GM23248 (cell line): ENCODE measurements around the gene BCR. TPM values are rescaled to one million over a fixed set of nuclear protein-coding genes. Genes with fewer than 3 reads are reported as not detected.

Source experiments
- DNase-seq: peaks from one replicate; pipeline ENCODE4 v3.0.0-alpha.2; 2015
- H2AFZ ChIP-seq: fragments of 200-600 bp; sonication (generic); 2 replicates; pipeline ENCODE4 v1.6.1; 2016; ENCODE audit warnings: antibody characterized with exemption
- H3F3A ChIP-seq: fragments of 200-600 bp; sonication (generic); 2 replicates; pipeline ENCODE4 v1.6.1; 2016; ENCODE audit warnings: mild to moderate bottlenecking, antibody characterized with exemption, mixed run types; ENCODE audit not compliant: insufficient read depth
- H3K27ac ChIP-seq: fragments of 200-600 bp; sonication (generic); 2 replicates; pipeline ENCODE4 v1.5.1; 2016; ENCODE audit warnings: mild to moderate bottlenecking
- H3K27me3 ChIP-seq: fragments of 200-600 bp; sonication (generic); replicated peaks from 2 replicates; pipeline ENCODE4 v1.6.1; 2016; ENCODE audit warnings: mild to moderate bottlenecking; ENCODE audit not compliant: insufficient read depth
- H3K36me3 ChIP-seq: fragments of 200-600 bp; sonication (generic); 2 replicates; pipeline ENCODE4 v1.6.1; 2016; ENCODE audit warnings: low read depth, mild to moderate bottlenecking
- H3K4me1 ChIP-seq: fragments of 200-600 bp; sonication (generic); 2 replicates; pipeline ENCODE4 v1.6.1; 2016; ENCODE audit warnings: mild to moderate bottlenecking; ENCODE audit not compliant: insufficient read depth
- H3K4me2 ChIP-seq: fragments of 200-600 bp; sonication (generic); one replicate; pipeline ENCODE4 v1.6.1; 2016; ENCODE audit warnings: mild to moderate bottlenecking; ENCODE audit not compliant: unreplicated experiment
- H3K4me3 ChIP-seq: fragments of 200-600 bp; sonication (generic); 2 replicates; pipeline ENCODE4 v1.5.1; 2016; ENCODE audit warnings: mild to moderate bottlenecking
- H3K79me2 ChIP-seq: fragments of 200-600 bp; sonication (generic); 2 replicates; pipeline ENCODE4 v1.6.1; 2016; ENCODE audit warnings: mild to moderate bottlenecking; ENCODE audit not compliant: insufficient read depth
- H3K9ac ChIP-seq: fragments of 200-600 bp; sonication (generic); 2 replicates; pipeline ENCODE4 v1.6.1; 2016; ENCODE audit warnings: mild to moderate bottlenecking
- H3K9me2 ChIP-seq: fragments of 200-600 bp; sonication (generic); 2 replicates; pipeline ENCODE4 v1.6.1; 2016; ENCODE audit warnings: mixed run types, mild to moderate bottlenecking, moderate library complexity; ENCODE audit not compliant: insufficient read depth
- H3K9me3 ChIP-seq: fragments of 200-600 bp; sonication (generic); one replicate; pipeline ENCODE4 v1.6.1; 2017; ENCODE audit warnings: low read depth
- H4K20me1 ChIP-seq: fragments of 200-600 bp; sonication (generic); 2 replicates; pipeline ENCODE4 v1.6.0; 2016; ENCODE audit not compliant: insufficient read depth
- EZH2 ChIP-seq: fragments of 200-600 bp; sonication (generic); IDR thresholded peaks from 2 replicates; pipeline ENCODE4 v1.6.1; 2018; ENCODE audit warnings: antibody characterized with exemption, mild to moderate bottlenecking; ENCODE audit not compliant: insufficient read depth, poor library complexity, severe bottlenecking
- EZH2phosphoT487 ChIP-seq: fragments of 200-600 bp; sonication (generic); IDR thresholded peaks from 2 replicates; pipeline ENCODE4 v1.6.1; 2018; ENCODE audit warnings: antibody characterized with exemption, moderate library complexity, mild to moderate bottlenecking, low read depth; ENCODE audit not compliant: insufficient read depth
- WGBS, 2 experiments: methylation state at CpG; one replicate each; pipeline ENCODE4 v1.1.6; 2015 to 2017; ENCODE audit warnings: low lambda C conversion rate in 2 of 2, low coverage in 1 of 2; ENCODE audit errors: missing lambda C conversion rate in 2 of 2; 5-methylcytosine and 5-hydroxymethylcytosine counted together
- in situ Hi-C: fragments of 300-500 bp; cut with MboI; formaldehyde crosslinking; loops from 2 replicates; pipeline ENCODE4 v1.15.0; 2020
- polyA plus RNA-seq: library from polyadenylated mRNA; unstranded; fragments of >200 nt; fragmentation: Nextera tagmentation; extraction: Ambion mirVana; gene quantifications from 2 replicates; pipeline ENCODE4 v1.2.1, GENCODE V29; 2016
- total RNA-seq: library from RNA; depleted of rRNA; stranded (reverse); fragments of >200 nt; shearing (Covaris generic); gene quantifications from 2 replicates; pipeline ENCODE4 v1.2.3, GENCODE V29; 2014

The BCR gene
- total and polyA plus RNA-seq, 2 experiments from 2014 or later = 4.7 to 30.0 TPM

- H3K4me3 ChIP-seq = no peak overlapping the region
- no peaks in the 10 kb centered on the region for H4K20me1 ChIP-seq
- H3K9me2 ChIP-seq = no peaks in the 10 kb centered on the region
- in situ Hi-C loops = no loop called here
- H3K36me3 ChIP-seq = no peaks in the 10 kb centered on the region
- peak overlapping the region; percentile 48 for H3K4me2 ChIP-seq
- peak; percentile 81 for DNase-seq
- H3K27me3 ChIP-seq = no peaks in the 10 kb centered on the region
- no peak overlapping the region for H3K27ac ChIP-seq
- peaks cover 25% of the 10 kb centered on the region for H3K4me1 ChIP-seq
- peaks cover 4% of the 10 kb centered on the region; the same call in 1 of the 2 replicates for H3F3A ChIP-seq
- no peak overlapping the region for H2AFZ ChIP-seq
- TF ChIP-seq EZH2 (no peak), EZH2phosphoT487 (no peak)
- WGBS, 2 experiments = 45 to 49% methylated on average over 8 to 10 of the region's 10 CpGs
- 0 out of 2 replicates have a peak overlapping the region, but pooled peaks have one; percentile 12 for H3K9ac ChIP-seq
- no peaks in the 10 kb centered on the region for H3K9me3 ChIP-seq
- H3K79me2 ChIP-seq = peaks cover 99% of the 10 kb centered on the region
These were observed 53.6 kb downstream of the BCR start for GRCh38 chr22:23233752-23234408.

DNA sequence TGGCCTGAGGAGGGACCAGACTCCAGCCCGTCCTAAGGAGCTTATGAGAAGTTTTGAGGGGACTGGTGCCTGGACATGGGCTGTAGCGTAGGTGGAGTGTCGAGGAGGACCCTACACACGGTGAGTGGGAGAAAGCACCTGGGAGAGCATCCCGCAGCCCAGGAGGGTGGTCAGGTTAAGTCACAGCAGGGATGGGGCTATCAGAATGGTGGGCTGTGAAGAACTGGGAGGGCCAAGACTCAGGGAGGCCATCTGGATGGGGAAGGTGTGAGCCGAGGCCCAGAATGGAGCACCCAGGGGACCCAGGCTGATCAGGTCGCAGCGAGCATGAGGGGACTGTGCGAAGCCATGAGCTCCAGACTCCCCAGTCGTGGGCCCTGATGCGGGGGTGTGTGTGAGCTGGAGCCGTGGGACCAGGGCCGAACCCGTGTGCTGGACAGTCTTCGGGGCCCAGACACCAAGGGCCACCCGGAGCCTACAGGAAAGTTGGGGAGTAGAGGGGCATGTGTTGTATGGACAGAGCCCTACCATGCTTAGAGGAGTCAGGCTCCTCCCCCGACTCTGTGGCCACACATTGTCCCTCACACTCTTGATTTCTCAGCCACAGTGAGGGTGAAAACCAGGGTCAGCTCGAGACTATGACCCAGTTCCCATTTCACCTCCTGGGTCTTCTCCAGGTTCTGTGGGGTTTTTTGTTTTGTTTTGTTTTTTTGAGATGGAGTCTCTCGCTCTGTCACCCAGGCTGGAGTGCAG lies 54.3 kb downstream of the BCR start:
- Histone ChIP-seq H4K20me1 (no peaks in the 10 kb centered on the region), H3K4me1 (peaks cover 25% of the 10 kb centered on the region), H3K27ac (no peak overlapping the region), H3K9me2 (no peaks in the 10 kb centered on the region), H3K27me3 (no peaks in the 10 kb centered on the region), H3K9me3 (no peaks in the 10 kb centered on the region), H3K79me2 (peaks cover 99% of the 10 kb centered on the region), H2AFZ (no peak overlapping the region), H3K4me2 (peak overlapping the region; percentile 48), H3F3A (no peaks in the 10 kb centered on the region), H3K36me3 (no peaks in the 10 kb centered on the region), H3K4me3 (no peak overlapping the region), H3K9ac (0 out of 2 replicates have a peak overlapping the region, but pooled peaks have one; percentile 12)
- WGBS, 2 experiments = 92 to 97% methylated on average over 19 of the region's 19 CpGs
- DNase-seq = no peak
- TF ChIP-seq EZH2 = no peak
- no peak for TF ChIP-seq EZH2phosphoT487
- in situ Hi-C loops = no loop called here

DNA sequence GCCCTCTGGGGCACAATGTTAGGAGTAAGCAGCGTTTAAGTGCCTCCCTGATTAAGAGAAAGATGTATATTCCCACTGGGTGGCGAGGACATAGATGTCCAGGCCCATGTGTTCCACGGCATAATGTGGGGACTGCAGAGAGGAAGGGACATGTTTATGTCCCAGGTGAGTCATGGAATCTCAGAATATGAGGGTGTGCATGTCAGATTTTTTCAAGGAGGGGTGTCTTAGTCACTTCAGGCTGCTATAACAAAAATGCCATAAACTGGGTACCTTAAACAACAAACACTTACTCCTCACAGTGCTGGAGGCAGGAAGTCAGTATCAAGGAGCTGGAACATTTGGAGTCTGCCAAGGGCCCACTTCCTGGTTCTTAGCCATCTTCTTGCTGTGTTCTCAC lies 55.1 kb downstream of the BCR start:
- WGBS, 2 experiments = 94 to 97% methylated on average over 3 of the region's 3 CpGs
- Histone ChIP-seq H3K36me3 (no peaks in the 10 kb centered on the region), H3K4me1 (peaks cover 25% of the 10 kb centered on the region), H3F3A (no peaks in the 10 kb centered on the region), H3K4me2 (no peak overlapping the region), H3K9ac (no peak overlapping the region), H3K27me3 (no peaks in the 10 kb centered on the region), H4K20me1 (no peaks in the 10 kb centered on the region), H2AFZ (no peak overlapping the region), H3K9me2 (no peaks in the 10 kb centered on the region), H3K4me3 (no peak overlapping the region), H3K27ac (no peak overlapping the region), H3K79me2 (peaks cover 99% of the 10 kb centered on the region), H3K9me3 (no peaks in the 10 kb centered on the region)
- in situ Hi-C loops = no loop called here
- DNase-seq = no peak
- TF ChIP-seq EZH2phosphoT487 (no peak), EZH2 (no peak)

DNA sequence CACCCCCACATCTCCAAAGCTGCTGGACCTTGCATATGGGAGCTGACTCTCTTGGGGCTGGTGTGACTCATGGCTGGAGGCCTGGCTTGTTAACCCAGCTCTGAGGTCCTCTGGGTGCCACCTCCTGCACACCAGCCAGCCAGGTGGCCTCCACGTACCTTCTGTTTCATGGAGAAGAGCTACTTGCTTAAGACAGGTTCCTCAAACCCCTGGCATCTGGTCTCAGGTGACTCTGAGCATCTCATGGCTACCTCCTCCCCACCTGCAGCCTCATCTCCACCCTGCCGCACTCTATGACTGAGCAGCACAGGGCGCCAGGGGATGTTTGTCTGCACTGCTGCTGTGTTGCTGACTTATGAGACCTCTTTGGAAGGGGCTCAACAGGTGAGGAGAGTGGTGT lies 55.7 kb downstream of the BCR start:
- DNase-seq = no peak
- in situ Hi-C loops = no loop called here
- no peaks in the 10 kb centered on the region for H3K36me3 ChIP-seq
- H3F3A ChIP-seq = no peaks in the 10 kb centered on the region
- no peaks in the 10 kb centered on the region for H4K20me1 ChIP-seq
- H3K9me3 ChIP-seq = no peaks in the 10 kb centered on the region
- H2AFZ ChIP-seq = no peak overlapping the region
- no peak for TF ChIP-seq EZH2
- TF ChIP-seq EZH2phosphoT487 = no peak
- H3K4me3 ChIP-seq = no peak overlapping the region
- peaks cover 25% of the 10 kb centered on the region for H3K4me1 ChIP-seq
- no peak overlapping the region for H3K9ac ChIP-seq
- no peaks in the 10 kb centered on the region for H3K9me2 ChIP-seq
- no peaks in the 10 kb centered on the region for H3K27me3 ChIP-seq
- no peak overlapping the region for H3K4me2 ChIP-seq
- H3K27ac ChIP-seq = no peak overlapping the region
- H3K79me2 ChIP-seq = peaks cover 99% of the 10 kb centered on the region
- 97 to 98% methylated on average over 3 of the region's 3 CpGs for WGBS, 2 experiments
